Subcutaneous abdominal adipose tissue (tissue), 5 donors: ENCODE data around the gene COLEC12.

Source experiments
- H3K27ac ChIP-seq: one replicate; pipeline ENCODE4 v1.7.0; 2013; ENCODE audit warnings: low read depth, mild to moderate bottlenecking, inconsistent platforms, low read length, moderate library complexity
- H3K27me3 ChIP-seq, 5 donors: one replicate each; pipeline ENCODE4 v1.7.0; 2013; ENCODE audit warnings: low read length in 5 of 5, inconsistent platforms in 1 of 5; ENCODE audit not compliant: control insufficient read depth in 5 of 5, insufficient read depth in 4 of 5
- H3K36me3 ChIP-seq, 5 donors: one replicate each; pipeline ENCODE4 v1.7.0; 2013; ENCODE audit warnings: low read length in 5 of 5; ENCODE audit not compliant: control insufficient read depth in 5 of 5, insufficient read depth in 5 of 5
- H3K4me1 ChIP-seq, 5 donors: one replicate each; pipeline ENCODE4 v1.7.0; 2013; ENCODE audit warnings: low read length in 5 of 5, mild to moderate bottlenecking in 3 of 5, moderate library complexity in 1 of 5; ENCODE audit not compliant: control insufficient read depth in 5 of 5, insufficient read depth in 5 of 5
- H3K4me3 ChIP-seq, 5 donors: one replicate each; pipeline ENCODE4 v1.7.0; 2013; ENCODE audit warnings: low read length in 5 of 5, low read depth in 1 of 5
- H3K9ac ChIP-seq, 5 donors: one replicate each; pipeline ENCODE4 v1.7.0; 2013; ENCODE audit warnings: low read length in 5 of 5, mild to moderate bottlenecking in 4 of 5, moderate library complexity in 3 of 5
- H3K9me3 ChIP-seq, 5 donors: one replicate each; pipeline ENCODE4 v1.7.0; 2013; ENCODE audit warnings: low read length in 5 of 5; ENCODE audit not compliant: control insufficient read depth in 5 of 5
- donor health status: healthy.
- donor health status: healthy.
- donor health status: healthy.
- donor health status: healthy.
- donor health status: healthy.

Gene COLEC12

DNA sequence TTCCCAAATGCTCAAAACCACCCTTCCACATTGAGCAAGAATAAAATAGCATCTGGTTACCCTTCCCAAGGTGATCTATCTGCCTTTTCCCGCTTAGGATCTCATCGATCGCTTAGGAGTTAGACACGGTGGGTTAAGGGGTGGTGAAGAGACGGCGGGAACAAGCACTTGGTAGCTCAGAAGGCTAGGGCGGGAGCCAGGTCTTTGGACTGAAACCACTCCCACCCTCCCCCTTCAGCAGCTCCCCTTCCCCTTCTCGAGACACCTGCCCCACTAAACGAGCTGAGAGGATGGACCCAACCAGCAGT is 233.2 kb downstream of the COLEC12 start:
- Histone ChIP-seq H3K4me3 (peak overlapping the region; percentile 94 to 99 (median 96)), H3K27me3 (no peaks in the 10 kb centered on the region), H3K27ac (peak overlapping the region; percentile 97), H3K4me1 (peaks cover 4 to 20% (median 16%) of the 10 kb centered on the region in 5 donors), H3K9me3 (no peaks in the 10 kb centered on the region), H3K9ac (peak overlapping the region; percentile 89 to 99 (median 98)), H3K36me3 (peaks cover 15 to 22% (median 15%) of the 10 kb centered on the region in 5 donors)
